Sigmoid colon (tissue), 7 donors: ENCODE results near the gene PTER. TPM values are rescaled to one million over a fixed set of nuclear protein-coding genes. Genes with fewer than 3 reads are reported as not detected.

ENCODE experiments used
- DNase-seq: peaks from one replicate; pipeline ENCODE4 v3.0.0-alpha.2; 2019
- H3K27ac ChIP-seq, 4 donors: fragments of 200-600 bp; sonication (generic); one replicate each; pipeline ENCODE4 v1.5.1; 2016 to 2019; ENCODE audit warnings: mild to moderate bottlenecking in 1 of 4
- H3K27me3 ChIP-seq, 3 donors: fragments of 200-600 bp; sonication (generic); one replicate each; pipeline ENCODE4 v1.5.1; 2019; ENCODE audit warnings: mild to moderate bottlenecking in 1 of 3
- H3K36me3 ChIP-seq, 4 donors: fragments of 200-600 bp; sonication (generic); one replicate each; pipeline ENCODE4 v1.5.1; 2016 to 2019
- H3K4me1 ChIP-seq, 4 donors: fragments of 200-600 bp; sonication (generic); one replicate each; pipeline ENCODE4 v1.5.1; 2017 to 2019
- H3K4me3 ChIP-seq, 4 donors: fragments of 200-600 bp; sonication (generic); one replicate each; pipeline ENCODE4 v1.5.1; 2017 to 2019; ENCODE audit warnings: mild to moderate bottlenecking in 2 of 4, moderate library complexity in 1 of 4
- H3K9me3 ChIP-seq, 4 donors: fragments of 200-600 bp in 3 of 4; sonication (generic) in 3 of 4; one replicate each; pipeline versions ENCODE4 v1.5.1 to v1.6.1; 2013 to 2019
- EP300 ChIP-seq, 4 donors: sonication (generic); formaldehyde crosslinking; IDR thresholded peaks; one replicate each; pipeline ENCODE4 v1.6.1; 2017; ENCODE audit warnings: antibody characterized with exemption in 4 of 4
- POLR2A ChIP-seq, 2 donors: fragments of 450-650 bp; IDR thresholded peaks; one replicate each; pipeline ENCODE4 v1.6.1; 2016; ENCODE audit warnings: antibody characterized with exemption in 2 of 2, mild to moderate bottlenecking in 2 of 2, moderate library complexity in 2 of 2
- POLR2AphosphoS5 ChIP-seq, 4 donors: sonication (generic); formaldehyde crosslinking; IDR thresholded peaks; one replicate each; pipeline ENCODE4 v1.6.1; 2017; ENCODE audit warnings: antibody characterized with exemption in 4 of 4
- WGBS, 2 donors: extraction: QIAGEN DNeasy Blood & Tissue Kit; methylation state at CpG; one replicate each; pipeline ENCODE4 v1.1.7; 2013; 5-methylcytosine and 5-hydroxymethylcytosine counted together
- intact Hi-C: fragments of 100-400 bp; cut with DNase I; formaldehyde crosslinking; loops from one replicate; pipeline ENCODE4 v1.15.1; 2023
- polyA plus RNA-seq, 3 donors: library from polyadenylated mRNA; stranded (reverse); fragments of 200-250 nt; gene quantifications; one replicate each; pipeline ENCODE4 v1.2.3, GENCODE V29; 2013
- total RNA-seq, 4 donors: library from RNA; depleted of rRNA; stranded (reverse); fragments of >200 nt; gene quantifications; one replicate each; pipeline ENCODE4 v1.1.0, GENCODE V29; 2016
- TF ChIP-seq, protein P1 (sequence below), 4 experiments: fragments of 450-650 bp in 3 of 4; fragments of 200-600 bp in 1 of 4; IDR thresholded peaks; one replicate each; pipeline ENCODE4 v1.5.1; 2016 to 2019; ENCODE audit warnings: antibody characterized with exemption in 4 of 4, mild to moderate bottlenecking in 3 of 4, moderate library complexity in 2 of 4
- donor health status: healthy with polysubstance abuse.
- donor health status: Bipolar disorder and iron deficiency.
- donor health status: healthy.

Gene PTER
- total and polyA plus RNA-seq, 7 donors: 6.1 to 14.3 (median 9.0) TPM

DNA sequence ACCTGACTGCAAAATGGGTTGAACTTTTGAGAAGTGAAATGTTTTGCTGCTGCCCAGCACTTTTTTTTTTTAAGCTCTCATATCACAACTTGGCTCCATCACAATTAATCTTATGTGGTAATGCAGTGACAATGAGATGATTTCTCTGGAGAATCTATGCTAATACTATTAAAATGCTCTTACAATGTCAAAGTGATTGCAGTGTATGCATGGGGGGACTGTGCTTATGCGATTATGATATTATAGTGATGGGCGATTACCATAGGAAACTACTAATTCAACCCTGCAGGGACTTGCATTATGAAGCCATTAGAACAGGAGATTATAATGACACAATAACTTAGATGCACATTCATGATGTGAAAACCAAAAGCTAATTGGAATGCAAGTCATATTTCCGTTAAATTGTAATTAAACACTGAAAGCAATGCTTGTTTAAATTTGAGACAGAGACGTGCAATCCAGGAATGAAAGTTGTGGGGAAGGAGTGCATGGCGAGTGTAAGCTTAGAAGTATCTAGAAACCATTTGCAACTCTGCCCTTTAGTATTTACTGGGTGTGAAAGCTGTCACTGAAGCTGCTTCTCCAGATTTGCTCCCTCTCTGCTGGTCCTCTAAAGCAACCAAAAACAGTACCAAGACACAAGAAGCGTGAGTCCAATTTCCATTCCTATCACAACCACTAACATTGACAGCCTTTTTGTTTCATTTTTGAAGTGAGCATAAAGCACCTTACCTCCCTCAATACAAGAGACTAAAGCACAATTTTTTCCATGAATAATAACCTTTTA, 21.6 kb downstream of the PTER start:
- DNase-seq: no peak
- no peaks in the 10 kb centered on the region for H3K36me3 ChIP-seq
- H3K4me1 ChIP-seq: no peaks in the 10 kb centered on the region
- intact Hi-C loops: no loop called here
- no peaks in the 10 kb centered on the region for H3K9me3 ChIP-seq
- no peak overlapping the region for H3K4me3 ChIP-seq
- TF ChIP-seq EP300 (IDR thresholded peaks at IDR 0.05) (no peak), POLR2AphosphoS5 (IDR thresholded peaks at IDR 0.05) (no peak), POLR2A (IDR thresholded peaks at IDR 0.05) (no peak)
- TF ChIP-seq, protein P1, sequence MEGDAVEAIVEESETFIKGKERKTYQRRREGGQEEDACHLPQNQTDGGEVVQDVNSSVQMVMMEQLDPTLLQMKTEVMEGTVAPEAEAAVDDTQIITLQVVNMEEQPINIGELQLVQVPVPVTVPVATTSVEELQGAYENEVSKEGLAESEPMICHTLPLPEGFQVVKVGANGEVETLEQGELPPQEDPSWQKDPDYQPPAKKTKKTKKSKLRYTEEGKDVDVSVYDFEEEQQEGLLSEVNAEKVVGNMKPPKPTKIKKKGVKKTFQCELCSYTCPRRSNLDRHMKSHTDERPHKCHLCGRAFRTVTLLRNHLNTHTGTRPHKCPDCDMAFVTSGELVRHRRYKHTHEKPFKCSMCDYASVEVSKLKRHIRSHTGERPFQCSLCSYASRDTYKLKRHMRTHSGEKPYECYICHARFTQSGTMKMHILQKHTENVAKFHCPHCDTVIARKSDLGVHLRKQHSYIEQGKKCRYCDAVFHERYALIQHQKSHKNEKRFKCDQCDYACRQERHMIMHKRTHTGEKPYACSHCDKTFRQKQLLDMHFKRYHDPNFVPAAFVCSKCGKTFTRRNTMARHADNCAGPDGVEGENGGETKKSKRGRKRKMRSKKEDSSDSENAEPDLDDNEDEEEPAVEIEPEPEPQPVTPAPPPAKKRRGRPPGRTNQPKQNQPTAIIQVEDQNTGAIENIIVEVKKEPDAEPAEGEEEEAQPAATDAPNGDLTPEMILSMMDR (IDR thresholded peaks at IDR 0.05): no peak
- no peak overlapping the region for H3K27ac ChIP-seq
- H3K27me3 ChIP-seq: no peaks in the 10 kb centered on the region
- 89% methylated on average over 6 of the region's 6 CpGs for WGBS, 2 donors

DNA sequence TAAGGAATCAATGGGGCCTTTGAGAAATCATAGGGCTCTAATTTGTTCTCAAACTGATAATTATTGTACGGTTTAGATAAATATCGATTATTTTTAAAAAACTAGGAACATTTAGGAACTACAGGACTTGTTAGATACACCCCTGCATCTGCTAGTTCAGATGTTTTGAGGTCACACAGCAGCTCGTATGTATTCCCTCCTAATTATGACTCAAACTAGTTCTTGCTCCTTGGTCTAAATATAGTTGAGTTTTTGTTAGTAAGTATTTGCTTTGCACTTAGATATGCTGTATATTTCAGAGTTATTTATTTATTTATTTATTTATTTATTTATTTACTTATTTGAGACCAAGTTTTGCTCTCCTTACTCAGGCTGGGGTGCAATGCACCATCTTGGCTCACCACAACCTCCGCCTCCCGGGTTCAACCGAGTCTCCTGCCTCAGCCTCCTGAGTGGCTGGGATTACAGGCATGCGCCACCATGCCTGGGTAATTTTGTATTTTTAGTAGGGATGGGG, 22.7 kb downstream of the PTER start:
- 96% methylated on average over 7 of the region's 7 CpGs for WGBS, 2 donors
- Histone ChIP-seq H3K4me1 (no peaks in the 10 kb centered on the region), H3K4me3 (no peak overlapping the region), H3K9me3 (no peaks in the 10 kb centered on the region), H3K27me3 (no peaks in the 10 kb centered on the region), H3K27ac (no peak overlapping the region), H3K36me3 (no peaks in the 10 kb centered on the region)
- TF ChIP-seq EP300 (IDR thresholded peaks at IDR 0.05): no peak
- TF ChIP-seq POLR2AphosphoS5 (IDR thresholded peaks at IDR 0.05): no peak
- TF ChIP-seq, protein P1 (IDR thresholded peaks at IDR 0.05): no peak
- TF ChIP-seq POLR2A (IDR thresholded peaks at IDR 0.05): no peak
- intact Hi-C loops: no loop called here
- no peak for DNase-seq

DNA sequence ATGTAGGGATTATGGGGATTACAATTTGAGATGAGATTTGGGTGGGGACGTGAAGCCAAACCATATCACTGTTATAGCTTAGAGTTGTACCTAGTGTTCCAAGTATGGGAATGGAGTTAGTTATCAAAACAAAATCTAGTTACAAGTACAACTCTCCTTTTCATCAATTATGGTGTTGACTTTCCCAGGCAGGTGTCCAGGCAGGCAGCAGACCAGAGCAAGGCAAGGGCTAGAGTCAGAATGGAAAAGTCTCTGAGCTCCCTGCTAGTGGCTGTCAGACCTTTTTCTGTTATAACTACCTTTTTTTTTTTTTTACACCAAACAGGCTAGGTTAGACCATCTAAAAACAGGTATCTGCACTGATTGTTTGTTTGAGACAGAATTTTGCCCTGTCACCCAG, 29.2 kb downstream of the PTER start:
- Histone ChIP-seq H3K4me1 (no peaks in the 10 kb centered on the region), H3K4me3 (no peak overlapping the region), H3K27ac (no peak overlapping the region), H3K36me3 (no peaks in the 10 kb centered on the region), H3K9me3 (no peaks in the 10 kb centered on the region), H3K27me3 (no peaks in the 10 kb centered on the region)
- WGBS, 2 donors: 93 to 95% methylated on average over 1 of the region's 1 CpG
- DNase-seq: no peak
- TF ChIP-seq, protein P1 (IDR thresholded peaks at IDR 0.05): no peak
- no peak for TF ChIP-seq POLR2A (IDR thresholded peaks at IDR 0.05)
- TF ChIP-seq POLR2AphosphoS5 (IDR thresholded peaks at IDR 0.05): no peak
- TF ChIP-seq EP300 (IDR thresholded peaks at IDR 0.05): no peak
- intact Hi-C loops: no loop called here

DNA sequence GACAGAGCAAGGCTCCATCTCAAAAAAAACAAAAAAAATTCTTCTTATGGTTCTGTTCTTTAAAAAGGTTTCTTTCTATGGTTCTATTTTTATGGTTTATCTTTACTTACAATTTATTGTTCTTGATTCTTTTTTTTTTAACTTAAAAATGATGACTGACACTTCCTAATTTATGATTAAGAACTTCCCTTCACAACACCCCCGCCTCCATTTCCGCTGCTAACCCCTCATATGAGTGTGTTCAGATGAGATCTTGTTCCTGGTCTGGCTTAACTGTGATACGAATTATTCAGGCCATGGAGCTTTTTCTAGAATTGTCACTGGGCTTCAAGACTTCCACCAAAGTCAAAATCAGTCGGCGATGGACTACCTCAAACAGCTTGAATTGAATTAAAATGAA, 33.9 kb downstream of the PTER start:
- Histone ChIP-seq H3K27ac (no peak overlapping the region), H3K27me3 (no peaks in the 10 kb centered on the region), H3K4me3 (no peak overlapping the region), H3K9me3 (no peaks in the 10 kb centered on the region), H3K4me1 (no peaks in the 10 kb centered on the region), H3K36me3 (no peaks in the 10 kb centered on the region)
- no peak for DNase-seq
- intact Hi-C loops: no loop called here
- TF ChIP-seq EP300 (IDR thresholded peaks at IDR 0.05) (no peak), POLR2A (IDR thresholded peaks at IDR 0.05) (no peak), POLR2AphosphoS5 (IDR thresholded peaks at IDR 0.05) (no peak)
- TF ChIP-seq, protein P1 (IDR thresholded peaks at IDR 0.05): no peak
- 59 to 93% methylated on average over 5 of the region's 5 CpGs for WGBS, 2 donors
